GM21723 (cell line): ENCODE measurements around the gene PITPNM1.

Experiments used
- ATAC-seq: cut with Tn5 transposase; IDR thresholded peaks from one replicate; pipeline ENCODE4 v1.9.1; 2021; ENCODE audit warnings: mild to moderate bottlenecking, moderate library complexity; ENCODE audit not compliant: unreplicated experiment

The PITPNM1 gene

DNA sequence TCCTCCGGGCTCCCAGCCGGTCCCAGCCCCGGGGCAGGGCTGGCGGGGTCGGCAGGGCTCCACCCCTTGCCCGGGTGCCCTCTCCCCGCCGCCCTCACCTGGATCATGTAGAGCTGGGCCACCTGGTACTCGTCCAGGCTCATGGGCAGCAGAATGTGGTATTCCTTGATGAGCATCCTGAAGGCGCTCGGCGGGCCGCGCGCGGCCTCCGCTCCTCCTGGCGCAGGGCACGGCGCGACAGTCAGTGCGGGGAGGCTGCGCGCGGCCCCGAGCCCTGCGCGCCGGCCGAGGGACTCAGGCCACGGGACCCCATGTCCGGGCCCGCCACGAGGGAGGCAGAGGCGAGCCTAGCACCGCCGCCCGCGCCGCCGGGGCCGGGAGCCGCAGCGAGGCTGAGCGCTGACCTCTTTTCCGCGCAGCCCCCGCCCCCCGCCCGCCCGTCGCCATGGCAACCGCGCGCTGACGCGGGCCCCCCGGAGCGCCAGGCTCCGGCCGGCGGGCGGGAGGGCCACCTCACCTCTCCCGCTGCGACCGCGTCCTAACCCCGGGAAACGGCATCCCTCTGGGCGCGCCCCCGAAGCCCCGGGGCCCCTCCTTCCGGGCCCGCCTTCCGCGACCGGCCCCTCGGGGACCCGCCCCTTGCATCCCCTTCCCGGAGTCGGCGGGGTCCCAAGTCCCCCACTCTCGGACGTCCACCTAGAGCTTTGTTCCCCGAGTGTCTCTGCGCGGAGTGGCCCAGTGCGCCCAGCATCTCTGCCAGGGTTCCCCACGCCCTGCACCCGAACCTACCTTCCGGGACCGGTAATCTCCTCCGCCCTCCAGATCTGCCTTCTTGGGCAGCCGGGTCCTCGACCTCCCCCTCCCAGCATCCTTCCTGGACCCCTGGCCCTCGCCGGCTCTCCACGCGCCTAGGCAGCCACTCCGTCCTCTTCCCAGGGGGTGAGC, 886 bp downstream of the PITPNM1 start:
- ATAC-seq = no peak

DNA sequence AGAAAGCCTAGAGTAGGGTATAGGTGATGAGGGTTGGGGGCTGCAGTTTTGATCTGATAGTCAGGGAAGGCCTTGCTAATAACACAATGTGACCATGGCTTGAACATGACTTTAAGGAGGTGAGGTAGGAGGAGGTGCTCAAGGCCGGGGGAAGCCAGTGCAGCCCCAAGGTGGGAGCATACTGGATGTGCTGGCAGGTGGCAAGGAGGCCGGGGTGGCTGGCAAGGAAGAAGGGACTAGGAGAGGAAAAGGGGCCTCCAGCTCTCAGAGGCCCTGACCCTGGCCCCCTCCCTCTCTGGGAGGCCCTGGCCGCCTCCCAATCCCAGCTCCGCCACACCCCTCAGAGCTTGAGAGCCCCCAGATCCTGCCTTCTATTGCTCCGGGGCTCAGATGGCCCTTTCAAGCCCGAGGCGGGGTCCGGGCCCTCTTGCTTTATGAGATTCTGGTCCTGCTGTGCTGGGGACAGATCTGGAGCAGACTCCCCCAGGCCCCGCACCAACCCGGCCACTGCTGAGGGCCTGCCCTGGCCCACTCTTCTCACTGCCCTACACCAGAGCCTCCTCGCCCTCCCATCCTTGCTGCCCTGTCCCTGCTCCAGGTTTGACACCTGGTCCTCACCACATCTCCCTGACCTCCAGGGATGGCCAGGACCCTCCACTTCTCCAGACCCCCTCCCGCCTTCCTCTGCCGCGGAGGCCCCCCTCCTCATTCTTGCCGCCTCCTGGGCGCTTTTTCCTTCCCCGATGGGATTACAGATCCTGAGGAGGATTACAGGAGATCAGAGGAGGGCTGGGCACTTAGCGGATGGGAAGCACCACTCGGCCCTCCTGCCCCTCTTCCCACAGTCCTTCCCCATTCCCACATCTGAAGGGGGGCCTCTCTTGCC, 1.8 kb downstream of the PITPNM1 start:
- ATAC-seq = no peak

DNA sequence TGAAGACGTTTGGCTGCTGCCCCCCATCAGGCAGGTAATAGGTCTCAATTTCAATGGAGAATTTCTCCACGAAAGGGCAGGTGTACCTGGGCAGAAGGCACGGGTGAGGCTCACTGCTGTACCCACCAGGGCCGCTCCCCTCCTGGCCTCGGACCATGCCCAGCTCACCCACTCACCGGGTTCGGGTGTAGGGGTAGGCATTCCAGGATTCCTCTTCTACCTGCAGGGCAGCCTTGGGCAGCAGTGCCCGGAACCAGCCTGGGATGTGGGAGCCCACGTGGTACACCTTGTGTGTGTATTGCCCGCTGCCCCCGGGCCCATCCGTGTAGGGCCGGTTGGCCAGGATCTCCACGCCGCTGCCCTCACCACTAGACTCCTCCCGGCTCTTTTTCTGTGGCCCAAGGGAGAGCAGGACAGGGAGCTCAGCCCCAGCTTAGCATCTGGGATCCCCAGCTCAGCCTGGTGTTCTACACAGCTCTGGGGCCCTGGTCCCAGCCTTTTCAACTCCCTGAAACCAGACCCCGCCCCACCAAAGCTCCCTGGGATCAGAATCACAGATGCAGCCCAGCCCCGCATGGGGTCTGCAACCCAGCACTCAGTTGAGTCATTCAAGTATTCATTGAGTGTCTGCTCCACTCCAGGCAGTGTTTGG, 2.7 kb downstream of the PITPNM1 start:
- no peak for ATAC-seq

DNA sequence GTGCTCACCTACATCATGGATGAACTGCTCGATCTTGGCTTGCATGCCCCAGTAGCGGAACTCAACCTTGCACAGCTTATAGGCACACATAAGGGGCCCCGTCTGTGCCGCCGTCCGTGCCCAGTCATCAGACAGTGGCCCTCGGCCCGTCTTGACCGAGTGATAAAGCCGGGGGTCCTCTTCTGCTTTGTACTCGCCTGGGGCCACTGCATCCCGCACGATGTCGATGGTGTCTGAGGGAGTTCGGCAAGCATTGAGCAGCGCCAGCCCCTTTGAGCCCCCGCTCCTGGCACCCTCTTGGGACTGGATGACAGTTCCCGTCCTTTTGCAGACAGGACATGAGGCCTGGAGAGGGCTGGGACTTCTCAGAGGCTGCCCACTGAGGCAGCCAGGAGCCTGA, 3.3 kb downstream of the PITPNM1 start:
- ATAC-seq = no peak

DNA sequence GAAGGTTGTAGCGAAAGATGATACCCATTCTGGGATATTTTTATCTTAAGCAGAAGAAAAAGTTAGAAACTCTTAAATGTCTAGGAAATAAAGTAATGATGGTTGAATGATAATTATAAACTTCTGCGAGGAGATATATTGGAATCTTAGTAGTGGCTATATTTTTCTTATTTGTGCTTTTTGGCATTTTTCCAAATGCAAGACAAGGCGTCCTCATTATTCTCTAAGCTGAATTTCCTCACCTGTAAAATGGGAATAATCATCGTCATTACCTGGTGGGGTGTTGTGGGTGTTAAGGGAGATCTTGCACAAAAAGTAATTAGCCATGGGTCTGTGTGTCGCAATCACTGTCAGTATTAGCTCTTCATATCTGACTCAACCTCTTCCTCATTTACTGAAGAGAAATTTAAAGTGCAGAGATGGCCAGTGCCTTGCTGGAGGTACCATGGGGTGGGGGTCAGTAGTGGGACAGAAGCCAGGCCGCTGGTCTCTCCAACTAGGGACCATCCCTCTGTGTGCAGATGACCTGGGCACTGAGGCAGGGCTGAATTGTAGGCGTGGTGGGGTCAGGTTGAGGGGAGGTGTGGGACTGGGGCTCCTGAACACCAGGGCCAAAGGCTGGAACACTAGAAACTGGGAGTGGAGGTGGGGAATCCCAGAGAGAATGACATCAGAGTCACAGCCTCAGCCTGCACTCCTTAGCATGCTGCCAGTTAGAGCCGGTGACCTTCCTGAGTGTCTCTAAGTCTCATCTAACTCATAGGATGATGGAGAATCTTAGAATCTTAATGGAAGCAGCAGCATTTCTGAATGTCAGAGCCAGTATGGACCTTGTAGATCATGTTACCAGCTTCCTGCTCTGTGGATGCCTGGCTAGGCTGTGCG, 4.1 kb downstream of the PITPNM1 start:
- no peak for ATAC-seq

DNA sequence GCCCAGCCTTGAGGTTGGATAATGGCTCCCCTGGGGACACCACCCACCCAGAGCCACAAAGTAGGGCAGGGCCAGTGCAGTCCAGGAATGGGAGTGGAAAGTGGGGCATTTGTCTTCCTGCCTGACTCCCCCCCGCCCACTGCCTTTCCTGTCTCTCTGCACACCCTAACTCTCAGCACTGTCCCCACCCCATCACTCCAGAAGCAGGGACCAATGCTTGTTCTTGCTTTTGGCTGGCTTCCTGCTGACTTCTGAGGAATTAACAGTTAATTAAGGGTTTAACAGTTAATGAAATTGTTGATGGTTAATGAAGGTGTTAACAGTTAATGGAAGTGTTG, 4.7 kb downstream of the PITPNM1 start:
- ATAC-seq = no peak

DNA sequence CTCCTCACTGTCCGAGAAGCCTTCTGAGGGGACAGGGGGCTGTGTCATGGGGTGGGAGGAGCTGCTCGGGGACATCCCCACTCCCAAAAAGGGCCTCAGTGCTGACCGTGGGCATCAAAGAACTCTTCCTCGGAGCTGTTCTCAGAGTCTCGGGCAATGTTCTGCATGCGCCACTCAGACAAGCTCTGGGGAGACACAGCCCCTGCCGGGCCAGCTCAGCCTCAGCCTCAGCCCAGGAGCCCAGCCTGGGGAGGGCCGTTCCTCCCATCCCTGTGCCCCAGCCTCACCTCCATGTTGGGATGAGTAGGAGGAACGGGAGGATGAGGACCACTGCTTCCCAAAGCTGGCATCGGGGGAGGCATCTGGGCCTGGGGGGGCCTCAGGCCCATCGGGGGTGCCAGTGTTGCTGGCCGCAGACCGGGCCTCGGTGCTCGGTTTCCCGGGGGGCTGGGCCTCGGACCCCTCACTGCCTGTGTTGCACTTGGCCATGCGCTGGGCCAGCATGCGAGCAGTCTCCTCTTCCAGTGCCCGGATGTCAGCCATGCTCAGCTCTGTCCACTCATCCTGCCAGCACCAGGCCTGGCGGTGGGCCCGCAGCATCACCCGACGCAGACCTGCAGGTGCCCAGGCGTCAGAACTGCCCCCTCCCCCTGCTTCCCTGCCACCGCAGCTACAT, 5.2 kb downstream of the PITPNM1 start:
- no peak for ATAC-seq

DNA sequence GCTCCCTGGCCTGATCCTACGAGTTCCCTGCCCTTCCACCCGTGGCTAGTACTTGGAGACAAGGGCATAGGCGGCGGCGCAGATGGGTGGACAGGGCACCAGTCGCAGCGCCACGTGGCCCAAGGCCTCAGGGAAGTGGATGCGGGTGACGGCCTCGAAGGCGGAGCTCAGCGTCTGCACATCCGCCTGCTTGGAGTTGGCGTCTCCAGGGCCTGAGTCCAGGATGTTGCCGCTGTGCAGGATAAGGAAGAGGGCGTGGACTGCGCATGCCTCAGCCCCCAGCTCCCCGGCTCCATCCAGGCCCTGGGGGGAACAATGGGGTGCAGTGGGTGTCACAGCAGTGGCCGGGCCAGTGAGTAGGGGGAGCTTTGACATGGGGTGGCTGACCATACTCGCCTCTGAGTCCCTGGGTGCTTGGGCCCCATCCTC, 6.6 kb downstream of the PITPNM1 start:
- no peak for ATAC-seq

DNA sequence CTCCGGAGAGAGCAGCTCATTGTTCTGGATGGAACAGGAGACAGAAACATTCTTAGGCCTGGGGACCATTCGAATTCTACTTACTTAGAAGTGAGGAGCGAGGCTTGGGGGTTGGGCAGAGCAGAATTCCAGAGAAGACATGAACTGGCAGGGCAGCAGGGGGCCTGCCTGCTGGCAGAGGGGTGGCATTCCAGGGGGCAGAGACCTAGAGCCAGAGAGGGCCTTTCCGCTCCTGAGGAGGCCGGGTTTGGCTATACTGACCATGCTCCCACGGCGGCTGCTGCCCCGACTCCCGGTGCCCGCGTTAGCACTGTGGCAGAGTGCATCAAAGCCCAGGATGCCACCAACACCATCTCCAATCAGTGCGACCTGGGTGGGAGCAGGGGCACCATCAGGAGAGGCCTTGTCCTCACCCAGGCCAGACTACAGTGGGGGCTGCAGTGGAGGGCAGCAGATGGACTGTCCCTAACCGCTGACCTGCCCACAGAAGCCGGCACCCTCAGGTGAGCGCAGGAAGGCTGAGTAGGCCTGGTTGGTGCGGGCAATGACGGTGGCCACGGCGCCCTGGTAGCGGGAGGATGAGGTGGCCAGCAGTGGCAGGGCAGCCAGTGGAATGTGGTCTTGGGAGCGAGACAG, 7.4 kb downstream of the PITPNM1 start:
- ATAC-seq = no peak

DNA sequence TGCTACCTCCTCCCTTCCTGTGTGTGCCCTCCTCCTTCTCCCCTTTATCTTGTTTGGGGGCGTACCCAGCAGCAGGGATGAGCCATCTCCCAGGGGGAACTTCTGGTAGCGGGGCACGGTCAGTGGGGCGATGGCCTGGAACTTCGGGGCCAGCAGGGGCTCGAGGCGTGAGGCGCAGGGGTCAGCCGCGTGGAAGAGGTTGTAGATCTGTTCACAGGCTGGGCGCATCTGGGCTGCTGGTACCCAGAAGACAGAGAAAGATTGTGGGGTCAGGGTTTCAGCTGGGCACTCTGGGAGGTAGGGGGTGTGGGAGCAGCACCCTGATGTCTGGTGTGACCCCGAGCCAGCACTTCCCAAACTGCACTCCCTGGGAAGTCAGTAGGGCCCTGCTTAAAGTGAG, 9.1 kb downstream of the PITPNM1 start:
- no peak for ATAC-seq

DNA sequence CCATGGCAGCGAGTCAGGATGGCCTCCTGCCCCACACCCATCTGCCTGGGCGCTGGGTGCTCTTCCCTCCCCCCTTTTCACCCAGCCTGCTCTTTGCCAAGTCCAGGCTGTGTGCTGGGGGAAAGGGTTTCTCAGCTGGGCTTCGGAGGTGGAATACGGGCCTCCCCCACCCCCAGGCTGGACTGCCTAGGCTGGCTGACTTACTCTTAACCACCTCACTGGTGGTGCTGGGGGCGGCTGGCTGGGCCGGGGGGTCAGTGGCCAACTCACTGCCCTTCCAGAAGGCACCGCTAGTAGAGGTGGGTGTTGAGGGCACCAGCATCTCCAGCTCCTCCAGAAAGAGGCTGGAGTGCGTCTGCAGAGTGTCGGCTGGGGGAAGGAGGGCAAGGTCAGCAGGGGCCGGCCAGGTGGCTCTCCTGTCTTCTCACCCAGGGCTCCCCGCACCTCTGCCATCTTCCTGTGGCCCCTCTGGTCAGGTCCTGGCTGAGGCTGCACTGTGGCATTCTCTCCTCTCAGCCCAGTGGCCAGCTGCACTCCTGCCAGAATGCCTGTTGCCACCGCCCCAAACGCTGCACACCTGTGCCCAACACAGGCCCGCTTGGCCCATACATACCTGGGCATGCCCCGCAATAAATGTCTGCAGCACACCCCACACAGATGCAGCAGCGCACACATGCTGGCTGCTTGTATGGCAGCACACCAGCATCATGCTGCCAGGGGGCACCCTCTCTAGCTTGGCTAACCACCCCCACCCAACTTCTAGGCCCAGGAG, 9.7 kb downstream of the PITPNM1 start:
- no peak for ATAC-seq

DNA sequence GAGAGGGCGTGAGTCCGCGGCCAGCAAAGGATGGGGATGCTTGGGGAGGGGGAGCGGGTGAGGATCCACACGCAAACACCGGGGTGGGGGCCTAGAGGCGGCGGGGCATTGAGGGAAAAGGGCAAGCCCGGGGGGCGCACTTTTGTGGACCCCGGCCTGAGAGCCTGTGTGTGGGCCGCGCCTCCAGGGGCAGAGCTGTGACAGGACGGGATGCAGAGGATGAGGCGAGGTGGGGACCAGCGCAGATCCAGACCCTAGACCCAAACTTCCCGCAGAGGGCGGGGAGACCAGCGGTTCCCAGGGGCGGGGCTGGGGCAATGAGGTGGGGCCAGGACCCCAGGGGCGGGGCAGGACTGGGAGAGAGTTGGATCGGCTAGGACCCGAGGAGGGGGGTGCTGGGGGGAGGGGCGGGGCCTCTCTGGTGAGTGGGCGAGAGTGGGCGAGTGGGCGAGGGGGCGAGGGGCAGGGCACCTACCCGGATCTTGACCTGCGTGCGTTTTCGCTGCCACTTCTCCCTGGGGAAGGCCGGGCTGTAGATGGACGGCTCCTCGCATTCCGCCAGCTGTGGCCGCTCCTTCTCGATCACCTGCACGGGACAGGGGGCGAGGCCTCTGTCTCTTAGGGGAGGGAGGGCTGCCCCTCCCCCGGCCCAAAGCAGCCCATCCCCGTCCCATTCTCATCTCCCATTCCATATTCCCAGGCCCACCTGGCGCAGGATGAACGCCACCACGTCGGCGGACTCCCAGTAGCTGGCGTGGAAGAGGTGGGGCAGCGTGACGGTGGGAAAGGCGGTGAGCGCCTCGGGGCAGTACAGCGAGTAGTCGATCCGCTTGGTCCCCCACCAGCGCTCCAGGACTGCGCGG, 10.6 kb downstream of the PITPNM1 start:
- no peak for ATAC-seq

DNA sequence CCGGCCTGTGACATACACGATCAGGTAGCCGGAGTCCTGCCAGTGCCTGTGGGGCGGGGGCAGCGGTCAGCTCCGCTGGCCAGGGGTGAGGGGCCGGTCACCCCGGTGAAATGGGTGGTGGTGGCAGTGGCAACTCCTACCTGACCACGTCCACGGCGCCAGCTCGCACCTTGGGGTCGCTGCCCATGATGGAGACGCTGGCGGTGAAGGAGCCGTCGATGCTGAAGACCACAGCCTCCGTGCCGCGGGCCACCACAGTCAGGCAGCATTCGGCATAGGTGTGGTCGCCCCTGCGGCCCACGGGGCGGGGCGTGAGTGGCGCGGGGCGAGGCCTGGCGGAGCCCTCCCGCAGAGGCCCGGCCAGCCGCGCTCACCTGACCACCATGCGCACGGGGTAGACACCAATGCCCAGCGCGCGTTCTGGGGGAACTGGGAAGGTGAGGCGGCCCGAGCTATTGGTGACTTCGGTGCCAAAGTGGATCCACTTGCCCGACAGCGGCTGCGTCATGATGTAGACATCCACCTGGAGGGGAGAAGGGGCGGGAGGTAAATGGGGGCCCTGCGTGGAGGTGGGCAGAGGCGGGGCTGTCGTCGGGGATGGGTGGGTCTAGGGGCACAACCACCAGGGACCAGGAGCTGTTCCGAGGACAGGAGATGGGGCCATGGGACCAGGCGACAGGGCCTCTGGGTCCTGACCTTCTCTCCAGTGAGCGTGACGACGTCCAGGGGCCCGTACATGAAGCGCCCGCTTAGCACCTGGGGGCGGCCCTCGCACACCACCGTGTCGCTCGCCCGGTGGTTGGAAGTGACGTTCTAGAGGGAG, 11.4 kb downstream of the PITPNM1 start:
- no peak for ATAC-seq

DNA sequence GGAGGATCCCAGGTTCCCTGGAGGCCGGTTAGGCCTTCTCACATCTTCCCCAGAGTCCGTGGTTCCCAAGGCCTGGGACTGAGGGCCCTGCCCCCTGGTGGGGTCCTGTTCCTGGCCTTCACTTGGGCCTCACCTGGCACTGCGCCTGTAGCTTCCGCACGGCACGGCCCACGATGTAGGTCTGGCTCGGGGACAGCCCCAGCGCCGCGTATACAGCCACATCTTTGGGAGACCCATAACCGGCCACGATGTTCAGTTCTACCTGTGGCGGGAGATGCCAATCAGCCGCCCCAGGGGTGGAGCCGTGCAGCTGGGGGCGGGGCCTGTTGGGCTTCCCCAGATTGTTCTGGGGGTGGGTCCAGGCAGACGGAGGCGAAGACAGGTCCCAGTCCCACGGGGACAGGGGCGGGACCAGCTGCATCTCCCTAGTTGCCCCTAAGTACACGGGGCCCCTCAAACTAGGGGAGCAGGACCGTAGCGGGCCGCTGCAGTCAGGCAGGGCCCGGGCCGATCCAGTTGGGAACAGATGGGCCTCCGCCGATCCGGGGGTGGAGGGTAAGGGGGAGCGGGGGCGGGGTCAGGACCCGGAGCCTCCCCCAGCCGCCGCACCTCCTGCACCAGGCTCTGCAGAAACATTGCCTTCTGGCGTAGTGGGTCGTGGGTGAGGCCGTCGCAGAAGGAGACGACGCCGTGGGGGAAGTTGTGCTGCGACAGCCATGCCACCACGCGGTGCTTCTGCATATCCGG, 12.2 kb downstream of the PITPNM1 start:
- no peak for ATAC-seq

DNA sequence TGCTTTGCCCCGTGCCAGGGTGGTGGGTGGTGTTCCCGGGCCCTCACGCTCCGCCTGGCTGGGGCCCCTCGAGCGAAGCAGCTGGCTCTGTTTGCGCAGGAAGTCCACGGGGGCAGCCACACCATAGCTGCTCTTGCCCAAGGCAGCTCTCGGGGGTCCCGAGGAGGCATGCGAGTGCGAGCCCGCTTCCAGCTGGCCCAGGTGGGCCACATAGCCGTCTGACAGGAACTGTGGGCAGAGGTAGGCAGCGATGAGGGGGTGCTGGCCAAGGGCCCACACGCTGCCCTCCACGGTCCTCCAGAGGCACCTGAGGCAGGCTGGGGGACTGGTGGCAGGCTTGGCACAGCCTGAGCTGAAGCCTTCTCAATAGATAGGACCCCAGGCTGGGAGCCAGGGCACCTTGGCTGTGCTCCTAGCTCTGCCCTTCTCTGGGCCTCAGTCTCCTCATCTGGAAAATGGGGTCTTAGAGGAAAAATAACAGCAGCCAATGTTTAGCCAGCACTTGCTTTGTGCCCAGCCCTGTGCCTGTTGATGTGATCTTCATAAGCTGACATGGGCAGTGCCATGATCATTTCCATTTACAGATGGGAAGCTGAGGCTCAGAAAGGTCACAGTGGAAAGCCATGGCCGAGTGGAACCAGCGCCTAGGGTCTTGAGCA, 13.0 kb downstream of the PITPNM1 start:
- no peak for ATAC-seq
